IMR-90 (cell line): ENCODE measurements around the gene SYNE3. TPM values are rescaled to one million over a fixed set of nuclear protein-coding genes. Genes with fewer than 3 reads are reported as not detected.

Source experiments
- ATAC-seq: fragments of 200-7000 bp; cut with Tn5 transposase; 2 replicates; pipeline ENCODE4 v1.9.1; 2020; ENCODE audit warnings: low read depth, mild to moderate bottlenecking, moderate library complexity
- BruUV-seq: library from RNA; stranded (reverse); fragments of 400-500 nt; replicated peaks from 2 replicates; lab custom pipeline; 2021; lab: Mats Ljungman, UMichigan
- CTCF ChIA-PET: fragments of 300-600 bp; formaldehyde crosslinking; extraction: SDS; loops from one replicate; lab custom pipeline; 2021; ENCODE audit warnings: antibody characterized with exemption; lab: Yijun Ruan, JAX
- POLR2A ChIA-PET: fragments of 300-600 bp; sonication (Branson Sonifier 250); formaldehyde crosslinking; loops from one replicate; lab custom pipeline; 2022; ENCODE audit warnings: antibody characterized with exemption; ENCODE audit not compliant: unreplicated experiment; lab: Charles Lee
- DNase-seq: peaks from one replicate; pipeline ENCODE4 v3.0.0; 2013
- H2AFZ ChIP-seq: replicated peaks from 2 replicates; pipeline ENCODE3; 2013; ENCODE audit warnings: low read length, mild to moderate bottlenecking; ENCODE audit not compliant: poor library complexity
- H2AK5ac ChIP-seq: 2 replicates; pipeline ENCODE4 v1.6.1; 2013; ENCODE audit warnings: low read depth, low read length, inconsistent platforms
- H2AK9ac ChIP-seq: replicated peaks from 2 replicates; pipeline ENCODE3; 2013; ENCODE audit warnings: mild to moderate bottlenecking, low read depth, low read length, moderate library complexity; ENCODE audit not compliant: poor library complexity
- H2BK120ac ChIP-seq: 2 replicates; pipeline ENCODE4 v1.6.1; 2013; ENCODE audit warnings: low read depth, low read length, inconsistent platforms
- H2BK15ac ChIP-seq: 3 replicates; pipeline ENCODE4 v1.6.1; 2013; ENCODE audit warnings: low read depth, low read length, inconsistent platforms
- H2BK20ac ChIP-seq: 2 replicates; pipeline ENCODE4 v1.6.1; 2013; ENCODE audit warnings: low read depth, mild to moderate bottlenecking, inconsistent platforms, low read length, moderate library complexity
- H2BK5ac ChIP-seq: 2 replicates; pipeline ENCODE4 v1.6.1; 2013; ENCODE audit warnings: mild to moderate bottlenecking, low read depth, low read length, inconsistent platforms; ENCODE audit not compliant: poor library complexity, severe bottlenecking
- H3K14ac ChIP-seq: replicated peaks from 2 replicates; pipeline ENCODE4 v1.6.1; 2013; ENCODE audit warnings: low read depth, low read length, inconsistent platforms
- H3K18ac ChIP-seq: 2 replicates; pipeline ENCODE4 v1.6.1; 2013; ENCODE audit warnings: low read depth, low read length, control low read depth
- H3K23ac ChIP-seq: 2 replicates; pipeline ENCODE4 v1.6.1; 2013; ENCODE audit warnings: low read depth, low read length, inconsistent platforms
- H3K27ac ChIP-seq: 2 replicates; pipeline ENCODE4 v1.5.1; 2013; ENCODE audit warnings: mild to moderate bottlenecking, control low read depth, low read length; ENCODE audit not compliant: insufficient read depth
- H3K27me3 ChIP-seq: 2 replicates; pipeline ENCODE4 v1.6.1; 2013; ENCODE audit warnings: low read length; ENCODE audit not compliant: control insufficient read depth, insufficient read depth
- H3K36me3 ChIP-seq: 2 replicates; pipeline ENCODE4 v1.6.1; 2013; ENCODE audit warnings: low read length, mixed read lengths; ENCODE audit not compliant: control insufficient read depth, insufficient read depth
- H3K4ac ChIP-seq: 2 replicates; pipeline ENCODE4 v1.6.1; 2013; ENCODE audit warnings: low read depth, low read length, inconsistent platforms
- H3K4me1 ChIP-seq: 2 replicates; pipeline ENCODE4 v1.6.1; 2013; ENCODE audit warnings: low read length, mixed read lengths; ENCODE audit not compliant: control insufficient read depth, insufficient read depth
- H3K4me2 ChIP-seq: 2 replicates; pipeline ENCODE4 v1.6.1; 2013; ENCODE audit warnings: low read depth, mild to moderate bottlenecking, control low read depth, low read length, moderate library complexity
- H3K4me3 ChIP-seq: 2 replicates; pipeline ENCODE4 v1.5.1; 2013; ENCODE audit warnings: low read depth, mild to moderate bottlenecking, control low read depth, low read length, moderate library complexity; ENCODE audit not compliant: insufficient read depth
- H3K56ac ChIP-seq: 2 replicates; pipeline ENCODE4 v1.6.1; 2013; ENCODE audit warnings: low read length, inconsistent platforms; ENCODE audit not compliant: insufficient read depth; ENCODE audit errors: extremely low read depth
- H3K79me1 ChIP-seq, 2 experiments: 2 replicates each; pipeline ENCODE4 v1.6.1; 2013; ENCODE audit warnings: low read length in 2 of 2, inconsistent platforms in 1 of 2, low read depth in 1 of 2
- H3K9ac ChIP-seq: 2 replicates; pipeline ENCODE4 v1.6.1; 2013; ENCODE audit warnings: low read depth, low read length, control low read depth
- H3K9me1 ChIP-seq: 2 replicates; pipeline ENCODE4 v1.6.1; 2013; ENCODE audit warnings: low read length, inconsistent platforms; ENCODE audit not compliant: insufficient read depth
- H3K9me3 ChIP-seq: 2 replicates; pipeline ENCODE4 v1.6.1; 2013; ENCODE audit warnings: low read length; ENCODE audit not compliant: control insufficient read depth, insufficient read depth
- H4K20me1 ChIP-seq: 2 replicates; pipeline ENCODE4 v1.6.1; 2013; ENCODE audit warnings: low read length, inconsistent platforms; ENCODE audit not compliant: insufficient read depth
- H4K5ac ChIP-seq: 2 replicates; pipeline ENCODE4 v1.6.1; 2013; ENCODE audit warnings: mild to moderate bottlenecking, low read depth, low read length, control low read depth
- H4K8ac ChIP-seq, 2 experiments: 2 replicates each; pipeline ENCODE4 v1.6.1; 2013; ENCODE audit warnings: low read depth in 2 of 2, low read length in 2 of 2, control low read depth in 1 of 2, inconsistent platforms in 1 of 2
- H4K91ac ChIP-seq: 2 replicates; pipeline ENCODE4 v1.6.1; 2013; ENCODE audit warnings: low read depth, low read length, inconsistent platforms; ENCODE audit not compliant: insufficient read depth
- BHLHE40 ChIP-seq: fragments of 150-350 bp; IDR thresholded peaks from 2 replicates; pipeline ENCODE4 v1.6.1; 2016; ENCODE audit warnings: mild to moderate bottlenecking, low read depth, low read length
- MAZ ChIP-seq: IDR thresholded peaks from 2 replicates; pipeline ENCODE4 v1.6.1; 2012; ENCODE audit warnings: low read depth, mild to moderate bottlenecking, low read length, improper control_type of control experiment, moderate library complexity, borderline replicate concordance
- MXI1 ChIP-seq: IDR thresholded peaks from 2 replicates; pipeline ENCODE4 v1.6.1; 2012; ENCODE audit warnings: low read depth, mild to moderate bottlenecking, low read length, moderate library complexity, borderline replicate concordance
- NFE2L2 ChIP-seq: fragments of 150-350 bp; IDR thresholded peaks from 2 replicates; pipeline ENCODE4 v1.6.1; 2016; ENCODE audit warnings: low read depth, mild to moderate bottlenecking, low read length
- POLR2A ChIP-seq: IDR thresholded peaks from 2 replicates; pipeline ENCODE4 v1.6.1; 2012; ENCODE audit warnings: mild to moderate bottlenecking, low read depth, low read length
- WGBS, 2 experiments: methylation state at CpG; one replicate each; pipeline versions ENCODE4 v1.1.5 to v1.1.7; 2013; ENCODE audit warnings: missing lambda C conversion rate in 2 of 2; ENCODE audit not compliant: insufficient read length in 1 of 2; ENCODE audit errors: extremely low coverage in 2 of 2; 5-methylcytosine and 5-hydroxymethylcytosine counted together
- dilution Hi-C: fragments of 300-500 bp; cut with HindIII; formaldehyde crosslinking; loops from one replicate; pipeline ENCODE4 v1.14.3; 2018; ENCODE audit warnings: low sequenced_read_pairs; ENCODE audit not compliant: unreplicated experiment
- in situ Hi-C: fragments of 300-500 bp; cut with MboI; formaldehyde crosslinking; loops from 3 replicates; pipeline ENCODE4 v1.14.3; 2019; ENCODE audit warnings: low sequenced_read_pairs, inconsistent platforms, mixed read lengths
- intact Hi-C: fragments of 100-400 bp; cut with micrococcal nuclease; formaldehyde crosslinking; loops from 2 replicates; pipeline ENCODE4 v1.10.0; 2022
- polyA plus RNA-seq, 3 experiments: library from polyadenylated mRNA; depleted of rRNA; stranded (reverse); fragments of >200 nt; gene quantifications; 2 replicates each; pipeline ENCODE4 v1.2.3, GENCODE V29; 2012; ENCODE audit warnings: low replicate concordance in 1 of 3
- total RNA-seq: library from RNA; depleted of rRNA; stranded (reverse); fragments of >200 nt; gene quantifications from 2 replicates; pipeline ENCODE4 v1.2.3, GENCODE V29; 2012
- TF ChIP-seq, protein P1 (sequence below): fragments of 150-350 bp; IDR thresholded peaks from 2 replicates; pipeline ENCODE4 v1.6.1; 2016; ENCODE audit warnings: low read depth, mild to moderate bottlenecking, low read length, moderate library complexity, borderline replicate concordance

The SYNE3 gene
- total and polyA plus RNA-seq, 2 of the 4 experiments (the other 2 are of a cell fraction) = 2.9 to 5.0 TPM

DNA sequence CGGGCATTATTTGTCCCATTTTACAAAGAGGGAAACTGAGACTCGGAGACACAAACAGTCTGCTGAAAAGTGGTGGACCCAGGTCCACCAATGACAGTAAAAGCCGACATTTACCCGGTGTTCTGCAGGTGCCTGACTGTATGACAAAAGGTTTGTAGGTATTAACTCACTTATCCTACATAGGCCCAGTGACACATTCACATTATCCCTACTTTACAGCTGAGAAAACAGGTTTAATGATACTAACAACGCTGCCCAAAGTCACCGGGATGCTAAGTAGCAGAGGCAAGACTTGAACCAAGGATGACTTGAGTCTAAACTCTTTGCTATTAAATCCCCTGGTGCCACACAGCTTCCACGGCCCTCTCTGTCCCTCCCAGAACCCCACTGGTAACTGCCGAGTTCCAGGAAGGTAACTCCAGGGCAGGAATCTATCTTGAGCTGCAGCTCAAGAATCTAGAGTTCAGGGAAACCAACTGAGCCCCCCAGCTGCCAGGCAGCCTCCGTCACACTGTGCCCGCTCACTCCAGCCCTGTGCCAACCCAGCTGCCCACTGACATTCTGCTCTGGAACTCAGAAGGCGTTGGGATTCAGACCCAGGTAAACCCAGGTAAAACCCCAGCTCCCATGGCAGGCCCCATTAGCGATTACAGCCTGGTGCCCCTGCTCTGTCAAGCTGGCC is 33.7 kb downstream of the SYNE3 start:
- CTCF ChIA-PET = interaction anchor here (0.5 to 1.2 kb wide), 3 partner anchors 11 to 862 kb away, joined by 3 to 6 read pairs (median 4); no protein-coding TSS in a partner anchor
- POLR2A ChIA-PET = no interaction called here
- Histone ChIP-seq H3K4me1 (peaks cover 29% of the 10 kb centered on the region), H4K20me1 (peaks cover 6% of the 10 kb centered on the region; the same call in 1 of the 2 replicates), H3K23ac (peak overlapping the region; percentile 62; the same call in 1 of the 2 replicates), H2BK15ac (peak overlapping the region; percentile 68; the same call in 2 of the 3 replicates), H4K5ac (no peak overlapping the region), H3K4me3 (no peak overlapping the region), H3K27ac (peak overlapping the region; percentile 47), H2AK9ac (peak overlapping the region; percentile 62), H3K9me3 (no peaks in the 10 kb centered on the region), H2AFZ (peak overlapping the region; percentile 52), H3K9ac (no peak overlapping the region), H3K79me1 (peaks cover 4 to 82% of the 10 kb centered on the region in 2 experiments; a peak in 2 of 4 replicates), H2BK120ac (peak overlapping the region; percentile 77), H2AK5ac (peak overlapping the region; percentile 72; the same call in 1 of the 2 replicates), H3K9me1 (peaks cover 36% of the 10 kb centered on the region), H4K8ac (peak overlapping the region in 1 of 2 experiments; percentile 16; a peak in 1 of 4 replicates), H3K36me3 (no peaks in the 10 kb centered on the region), H3K14ac (peak overlapping the region; percentile 22; the same call in 1 of the 2 replicates), H2BK20ac (peak overlapping the region; percentile 86), H3K4ac (peak overlapping the region; percentile 73), H4K91ac (peak overlapping the region; percentile 48; the same call in 1 of the 2 replicates), H3K27me3 (no peaks in the 10 kb centered on the region), H3K18ac (peak overlapping the region; percentile 4; the same call in 1 of the 2 replicates), H3K4me2 (peak overlapping the region; percentile 45), H2BK5ac (peak overlapping the region; percentile 8), H3K56ac (no peak overlapping the region)
- 54% methylated on average over 5 of the region's 12 CpGs; no CpG with 5 or more reads in 1 of the 2 experiments for WGBS, 2 experiments
- in situ Hi-C loops (no loop called here), intact Hi-C loops (no loop called here), dilution Hi-C loops (no loop called here)
- ATAC-seq (no peak), DNase-seq (no peak)
- BruUV-seq = no TSS peak
- TF ChIP-seq NFE2L2 (no peak), POLR2A (no peak), MXI1 (no peak), MAZ (no peak), BHLHE40 (no peak)
- TF ChIP-seq, protein P1, sequence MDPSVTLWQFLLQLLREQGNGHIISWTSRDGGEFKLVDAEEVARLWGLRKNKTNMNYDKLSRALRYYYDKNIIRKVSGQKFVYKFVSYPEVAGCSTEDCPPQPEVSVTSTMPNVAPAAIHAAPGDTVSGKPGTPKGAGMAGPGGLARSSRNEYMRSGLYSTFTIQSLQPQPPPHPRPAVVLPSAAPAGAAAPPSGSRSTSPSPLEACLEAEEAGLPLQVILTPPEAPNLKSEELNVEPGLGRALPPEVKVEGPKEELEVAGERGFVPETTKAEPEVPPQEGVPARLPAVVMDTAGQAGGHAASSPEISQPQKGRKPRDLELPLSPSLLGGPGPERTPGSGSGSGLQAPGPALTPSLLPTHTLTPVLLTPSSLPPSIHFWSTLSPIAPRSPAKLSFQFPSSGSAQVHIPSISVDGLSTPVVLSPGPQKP = no peak
